Left ventricle myocardium inferior (tissue), 1 donor: ENCODE results near the gene PTPRN2. TPM values are rescaled to one million over a fixed set of nuclear protein-coding genes. Genes with fewer than 3 reads are reported as not detected.

Source experiments
- DNase-seq: peaks from one replicate; pipeline ENCODE4 v3.0.0-alpha.2; 2020
- H3K27ac ChIP-seq: fragments of 200-600 bp; replicated peaks from 2 replicates; pipeline ENCODE4 v1.8.0; 2021
- H3K27me3 ChIP-seq: fragments of 200-600 bp; 2 replicates; pipeline ENCODE4 v1.8.0; 2021; ENCODE audit warnings: low read depth
- H3K36me3 ChIP-seq: fragments of 200-600 bp; 2 replicates; pipeline ENCODE4 v1.8.0; 2021
- H3K4me1 ChIP-seq: fragments of 200-600 bp; 2 replicates; pipeline ENCODE4 v1.8.0; 2021
- H3K4me3 ChIP-seq: fragments of 200-600 bp; 2 replicates; pipeline ENCODE4 v1.8.0; 2021; ENCODE audit warnings: mild to moderate bottlenecking, moderate library complexity
- H3K9me3 ChIP-seq: fragments of 200-600 bp; replicated peaks from 2 replicates; pipeline ENCODE4 v1.8.0; 2021
- CTCF ChIP-seq: fragments of 200-600 bp; IDR thresholded peaks from 2 replicates; pipeline ENCODE4 v1.8.0; 2021; ENCODE audit warnings: antibody characterized with exemption, mild to moderate bottlenecking, borderline replicate concordance
- intact Hi-C: fragments of 100-400 bp; cut with micrococcal nuclease; formaldehyde crosslinking; loops from one replicate; pipeline ENCODE4 v1.11.0; 2022
- total RNA-seq: library from RNA; stranded (reverse); fragmentation: NEBNext Ultra II Directional; extraction: Animal tissue kit (Norgen Biotek cat#: 25700); gene quantifications from one replicate; pipeline ENCODE4 v1.2.1, GENCODE V29; 2021
- donor health status: DM: no; HTN: yes; CAD: no; lungs with severe emphysema.

Gene PTPRN2
- total RNA-seq, 1 donor from 2014 or later, result 1.3 TPM

- Histone ChIP-seq H3K27ac (no peak overlapping the region), H3K9me3 (no peaks in the 10 kb centered on the region), H3K4me1 (no peaks in the 10 kb centered on the region), H3K27me3 (peaks cover 10% of the 10 kb centered on the region), H3K36me3 (no peaks in the 10 kb centered on the region), H3K4me3 (no peak overlapping the region)
- no peak for DNase-seq
- intact Hi-C loops, result no loop called here
- TF ChIP-seq CTCF, result no peak
These were observed 489.2 kb downstream of the PTPRN2 start for GRCh38 chr7:158098125-158099030.

- peaks cover 10% of the 10 kb centered on the region for H3K27me3 ChIP-seq
- no peaks in the 10 kb centered on the region for H3K4me1 ChIP-seq
- no peaks in the 10 kb centered on the region for H3K9me3 ChIP-seq
- no peak overlapping the region for H3K4me3 ChIP-seq
- intact Hi-C loops, result no loop called here
- no peak overlapping the region for H3K27ac ChIP-seq
- TF ChIP-seq CTCF, result no peak
- no peak for DNase-seq
- H3K36me3 ChIP-seq, result no peaks in the 10 kb centered on the region
These were observed 490.0 kb downstream of the PTPRN2 start for GRCh38 chr7:158097453-158098124.

DNA sequence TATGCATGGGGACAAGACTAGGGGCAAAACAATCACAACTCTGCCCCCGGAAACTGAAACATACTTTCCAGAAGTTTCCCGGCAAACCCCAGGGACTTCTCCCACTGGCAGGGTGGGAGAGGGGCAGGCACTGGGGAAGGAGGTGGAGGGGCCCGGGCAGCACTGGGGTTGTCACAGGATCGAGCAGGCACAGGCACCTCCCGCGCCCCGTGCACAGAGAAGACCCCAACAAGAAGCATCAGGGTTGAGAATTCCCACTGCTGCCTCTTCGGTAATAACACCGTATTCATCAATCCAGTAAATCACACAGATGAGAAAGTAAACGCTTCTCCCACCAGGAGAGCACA is 490.5 kb downstream of the PTPRN2 start:
- no peaks in the 10 kb centered on the region for H3K4me1 ChIP-seq
- intact Hi-C loops, result no loop called here
- H3K4me3 ChIP-seq, result no peak overlapping the region
- no peak for DNase-seq
- no peaks in the 10 kb centered on the region for H3K9me3 ChIP-seq
- TF ChIP-seq CTCF, result no peak
- no peaks in the 10 kb centered on the region for H3K36me3 ChIP-seq
- peaks cover 9% of the 10 kb centered on the region for H3K27me3 ChIP-seq
- no peak overlapping the region for H3K27ac ChIP-seq

GRCh38 chr7:158096582-158096981 is 491.0 kb downstream of the PTPRN2 start:
- no peaks in the 10 kb centered on the region for H3K9me3 ChIP-seq
- intact Hi-C loops, result no loop called here
- no peak overlapping the region for H3K27ac ChIP-seq
- no peak for TF ChIP-seq CTCF
- no peak overlapping the region for H3K4me3 ChIP-seq
- no peaks in the 10 kb centered on the region for H3K36me3 ChIP-seq
- H3K27me3 ChIP-seq, result peaks cover 4% of the 10 kb centered on the region
- DNase-seq, result no peak
- no peaks in the 10 kb centered on the region for H3K4me1 ChIP-seq

DNA sequence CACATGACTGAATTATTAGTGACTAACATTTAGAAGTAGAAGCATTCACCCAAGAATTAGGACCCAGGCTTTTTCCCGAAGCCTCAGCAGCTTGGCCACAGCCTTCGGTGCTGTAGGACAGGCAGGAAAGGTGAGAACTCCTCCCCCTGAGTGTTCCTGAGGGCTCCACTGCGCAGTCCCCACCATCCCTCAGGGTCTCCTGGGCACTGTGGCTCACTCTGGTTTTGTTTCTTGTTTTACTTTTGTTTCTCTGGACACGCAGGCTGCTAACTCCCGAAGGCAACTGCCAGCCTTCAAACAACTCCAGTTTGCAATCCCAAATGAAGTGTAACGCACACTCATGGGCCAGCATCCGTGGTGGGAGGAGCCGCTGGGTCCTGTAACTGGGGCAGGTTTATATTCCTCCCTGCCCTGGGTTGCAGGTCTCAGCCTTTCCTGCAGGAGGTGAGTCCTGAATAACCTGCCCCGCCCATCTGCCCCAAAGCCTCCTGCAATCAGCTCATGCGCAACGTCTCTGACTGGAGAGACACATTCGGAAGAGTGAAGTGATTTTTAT is 492.9 kb downstream of the PTPRN2 start:
- no peaks in the 10 kb centered on the region for H3K36me3 ChIP-seq
- no peak for TF ChIP-seq CTCF
- DNase-seq, result no peak
- H3K9me3 ChIP-seq, result no peaks in the 10 kb centered on the region
- no peaks in the 10 kb centered on the region for H3K27me3 ChIP-seq
- intact Hi-C loops, result no loop called here
- no peaks in the 10 kb centered on the region for H3K4me1 ChIP-seq
- no peak overlapping the region for H3K4me3 ChIP-seq
- H3K27ac ChIP-seq, result no peak overlapping the region
